HepG2 (cell line): ENCODE data around the gene ASXL3. TPM values are rescaled to one million over a fixed set of nuclear protein-coding genes. Genes with fewer than 3 reads are reported as not detected.

Experiments used
- ATAC-seq: fragments of 200-7000 bp; cut with Tn5 transposase; 3 replicates; pipeline ENCODE4 v1.9.1; 2020; ENCODE audit warnings: mild to moderate bottlenecking, moderate library complexity
- BruUV-seq: library from RNA; stranded (reverse); fragments of 400-500 nt; replicated peaks from 2 replicates; lab custom pipeline; 2021; lab: Mats Ljungman, UMichigan
- CTCF ChIA-PET: fragments of 300-600 bp; formaldehyde crosslinking; extraction: SDS; loops from one replicate; lab custom pipeline; 2021; ENCODE audit warnings: low total read pairs, inconsistent platforms, low intra/inter-chr PET ratio; lab: Yijun Ruan, JAX
- POLR2A ChIA-PET: fragments of 350-600 bp; sonication (Branson Sonifier 250); formaldehyde crosslinking; loops from one replicate; lab custom pipeline; 2020; ENCODE audit warnings: antibody characterized with exemption, inconsistent platforms; lab: Yijun Ruan, JAX
- DNase-seq: peaks from one replicate; pipeline ENCODE4 v3.0.0-alpha.2; 2015; ENCODE audit warnings: low spot score
- FAIRE-seq: peaks from 3 replicates; lab custom pipeline; 2011; peaks lifted over from hg19 to GRCh38; lab: Jason Lieb, UNC
- H2AFZ ChIP-seq: one replicate; pipeline ENCODE4 v1.6.1; 2011; ENCODE audit warnings: low read length, inconsistent platforms
- H3K27ac ChIP-seq: fragments of 300-600 bp; 3 replicates; pipeline ENCODE4 v1.8.0; 2011; ENCODE audit warnings: mixed run types, mild to moderate bottlenecking, mixed read lengths, low read length, inconsistent platforms; ENCODE audit not compliant: insufficient read depth; ENCODE audit errors: extremely low read length
- H3K27me3 ChIP-seq, 2 experiments: fragments of 200-600 bp in 1 of 2; 2 replicates in 1 of 2; 3 replicates in 1 of 2; pipeline versions ENCODE4 v1.6.0 to v1.8.0; 2011; ENCODE audit warnings: low read length in 2 of 2, mild to moderate bottlenecking in 2 of 2, moderate library complexity in 2 of 2, inconsistent platforms in 1 of 2; ENCODE audit not compliant: insufficient read depth in 2 of 2, control insufficient read depth in 1 of 2
- H3K36me3 ChIP-seq, 2 experiments: fragments of 200-600 bp in 1 of 2; replicated peaks in 1 of 2; 2 replicates in 1 of 2; 3 replicates in 1 of 2; pipeline versions ENCODE4 v1.5.1 to v1.8.0; 2011; ENCODE audit warnings: low read length in 2 of 2, inconsistent platforms in 1 of 2; ENCODE audit not compliant: insufficient read depth in 2 of 2, control insufficient read depth in 1 of 2
- H3K4me1 ChIP-seq: 2 replicates; pipeline ENCODE4 v1.5.1; 2012; ENCODE audit warnings: low read length, inconsistent platforms; ENCODE audit not compliant: insufficient read depth
- H3K4me2 ChIP-seq: 2 replicates; pipeline ENCODE4 v1.6.0; 2011; ENCODE audit warnings: low read depth, low read length, inconsistent platforms
- H3K4me3 ChIP-seq, 3 experiments: fragments of 200-600 bp in 1 of 3; sonication (generic), shearing (Covaris generic) in 1 of 3; replicated peaks in 1 of 3; 2 replicates each; pipeline ENCODE4 v1.5.1; 2011 to 2016; ENCODE audit warnings: low read length in 3 of 3, inconsistent platforms in 2 of 3, low read depth in 2 of 3, mild to moderate bottlenecking in 2 of 3, control low read depth in 1 of 3, mixed read lengths in 1 of 3; ENCODE audit not compliant: insufficient read depth in 1 of 3
- H3K79me2 ChIP-seq: one replicate; pipeline ENCODE4 v1.6.1; 2011; ENCODE audit warnings: low read length, inconsistent platforms; ENCODE audit not compliant: insufficient read depth
- H3K9ac ChIP-seq: 2 replicates; pipeline ENCODE4 v1.6.0; 2011; ENCODE audit warnings: mild to moderate bottlenecking, low read depth, low read length, inconsistent platforms; ENCODE audit not compliant: insufficient read depth
- H3K9me3 ChIP-seq: 2 replicates; pipeline ENCODE4 v1.5.1; 2012; ENCODE audit warnings: mild to moderate bottlenecking, low read length
- H4K20me1 ChIP-seq: 2 replicates; pipeline ENCODE4 v1.6.0; 2011; ENCODE audit warnings: inconsistent platforms, mild to moderate bottlenecking, low read length, moderate library complexity; ENCODE audit not compliant: insufficient read depth
- CEBPG ChIP-seq: IDR thresholded peaks from 2 replicates; pipeline ENCODE4 v1.6.1; 2016
- NFKB2 ChIP-seq: sonication (generic); formaldehyde crosslinking; IDR thresholded peaks from 2 replicates; pipeline ENCODE4 v1.4.0; 2020; ENCODE audit warnings: missing genetic modification reagents, borderline replicate concordance
- PPARG ChIP-seq: conservative IDR thresholded peaks from 2 replicates; pipeline ENCODE4 v1.6.1; 2016; ENCODE audit warnings: missing biosample characterization, missing genetic modification reagents
- ZSCAN12 ChIP-seq: sonication (generic); formaldehyde crosslinking; IDR thresholded peaks from 2 replicates; pipeline ENCODE4 v1.9.0; 2021; ENCODE audit warnings: mild to moderate bottlenecking, missing genetic modification reagents
- in situ Hi-C: cut with HindIII; loops from 2 replicates; pipeline ENCODE4 v1.10.0; 2017; ENCODE audit warnings: low pct_unique_long_range_greater_than_20kb; ENCODE audit not compliant: extremely low pct_ligation_motif_present
- intact Hi-C: fragments of 100-400 bp; cut with micrococcal nuclease; formaldehyde crosslinking; loops from one replicate; pipeline ENCODE4 v1.10.0; 2022; ENCODE audit not compliant: unreplicated experiment
- polyA plus RNA-seq, 8 experiments: library from polyadenylated mRNA; depleted of rRNA in 3 of 8; stranded (reverse) in 7 of 8; unstranded in 1 of 8; fragments of >200 nt; fragmentation: Illumina TruSeq in 4 of 8; extraction: Trizol in 4 of 8; gene quantifications; 2 replicates each; pipeline versions ENCODE4 v1.2.1 to v1.2.3, GENCODE V29; 2011 to 2016; ENCODE audit warnings: low read depth in 4 of 8, missing spikeins in 1 of 8, mixed read lengths in 1 of 8; ENCODE audit not compliant: insufficient read depth in 1 of 8
- total RNA-seq, 5 experiments: library from RNA; depleted of rRNA; stranded (reverse); fragments of >200 nt; fragmentation: Illumina TruSeq; extraction: Trizol; gene quantifications; 2 replicates each; pipeline ENCODE4 v1.2.3, GENCODE V29; 2016; ENCODE audit warnings: low read depth in 1 of 5
- TF ChIP-seq, protein P1 (sequence below): sonication (generic); formaldehyde crosslinking; IDR thresholded peaks from 2 replicates; pipeline ENCODE4 v1.4.0; 2020; ENCODE audit warnings: missing genetic modification reagents
- TF ChIP-seq, protein P2 (sequence below): IDR thresholded peaks from 2 replicates; pipeline ENCODE4 v1.6.1; 2016; ENCODE audit warnings: mild to moderate bottlenecking, missing biosample characterization, missing genetic modification reagents
- TF ChIP-seq, protein P3 (sequence below): sonication (generic); formaldehyde crosslinking; IDR thresholded peaks from 2 replicates; pipeline ENCODE4 v1.5.0; 2020; ENCODE audit warnings: missing genetic modification reagents
- TF ChIP-seq, protein P4 (sequence below): sonication (generic); formaldehyde crosslinking; IDR thresholded peaks from 2 replicates; pipeline ENCODE4 v1.8.0; 2022; ENCODE audit warnings: low read depth, missing genetic modification reagents
- TF ChIP-seq, protein P5 (sequence below): sonication (generic); formaldehyde crosslinking; IDR thresholded peaks from 2 replicates; pipeline ENCODE4 v1.8.0; 2022; ENCODE audit warnings: mild to moderate bottlenecking, missing genetic modification reagents; ENCODE audit not compliant: insufficient replicate concordance

Gene ASXL3
- total and polyA plus RNA-seq, 2 of the 13 experiments (the other 11 are each of a cell fraction or from before 2014, with no cell fraction given), result not detected

DNA sequence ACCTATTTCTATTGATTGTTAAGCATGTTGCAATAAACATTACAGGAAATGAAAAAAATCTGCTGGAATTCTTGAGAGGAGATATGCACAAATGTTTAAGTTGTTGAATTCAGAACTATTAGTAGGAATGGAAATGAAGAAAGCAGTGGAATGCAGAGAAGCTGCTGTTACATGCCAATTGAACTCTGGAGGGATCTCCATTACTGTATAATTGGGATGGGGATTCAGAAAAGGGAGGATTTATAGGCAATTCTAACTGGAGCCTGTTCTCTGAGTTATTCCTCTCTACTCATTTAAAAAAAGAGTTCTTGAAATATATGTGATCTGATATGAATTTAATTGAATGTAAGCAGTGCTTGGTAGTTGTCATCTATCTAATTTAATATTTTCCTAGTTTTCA lies 2.6 kb upstream of the ASXL3 start:
- H3K36me3 ChIP-seq, result no peaks in the 10 kb centered on the region
- in situ Hi-C loops, result no loop called here
- H3K4me3 ChIP-seq, result no peak overlapping the region
- ATAC-seq (no peak), DNase-seq (no peak), FAIRE-seq (no peak)
- H3K4me2 ChIP-seq, result no peak overlapping the region
- H4K20me1 ChIP-seq, result no peaks in the 10 kb centered on the region
- intact Hi-C loops, result no loop called here
- H3K9me3 ChIP-seq, result no peaks in the 10 kb centered on the region
- no TSS peak for BruUV-seq
- no peaks in the 10 kb centered on the region for H3K79me2 ChIP-seq
- peaks cover 12% of the 10 kb centered on the region for H3K4me1 ChIP-seq
- POLR2A ChIA-PET, result no interaction called here
- TF ChIP-seq, protein P1, sequence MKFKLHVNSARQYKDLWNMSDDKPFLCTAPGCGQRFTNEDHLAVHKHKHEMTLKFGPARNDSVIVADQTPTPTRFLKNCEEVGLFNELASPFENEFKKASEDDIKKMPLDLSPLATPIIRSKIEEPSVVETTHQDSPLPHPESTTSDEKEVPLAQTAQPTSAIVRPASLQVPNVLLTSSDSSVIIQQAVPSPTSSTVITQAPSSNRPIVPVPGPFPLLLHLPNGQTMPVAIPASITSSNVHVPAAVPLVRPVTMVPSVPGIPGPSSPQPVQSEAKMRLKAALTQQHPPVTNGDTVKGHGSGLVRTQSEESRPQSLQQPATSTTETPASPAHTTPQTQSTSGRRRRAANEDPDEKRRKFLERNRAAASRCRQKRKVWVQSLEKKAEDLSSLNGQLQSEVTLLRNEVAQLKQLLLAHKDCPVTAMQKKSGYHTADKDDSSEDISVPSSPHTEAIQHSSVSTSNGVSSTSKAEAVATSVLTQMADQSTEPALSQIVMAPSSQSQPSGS, result no peak
- TF ChIP-seq PPARG (CRISPR knock-in tag) (no peak), NFKB2 (CRISPR knock-in tag) (no peak), ZSCAN12 (CRISPR knock-in tag) (no peak), CEBPG (no peak)
- TF ChIP-seq, protein P2, sequence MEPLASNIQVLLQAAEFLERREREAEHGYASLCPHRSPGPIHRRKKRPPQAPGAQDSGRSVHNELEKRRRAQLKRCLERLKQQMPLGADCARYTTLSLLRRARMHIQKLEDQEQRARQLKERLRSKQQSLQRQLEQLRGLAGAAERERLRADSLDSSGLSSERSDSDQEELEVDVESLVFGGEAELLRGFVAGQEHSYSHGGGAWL (CRISPR knock-in tag), result no peak
- TF ChIP-seq, protein P3, sequence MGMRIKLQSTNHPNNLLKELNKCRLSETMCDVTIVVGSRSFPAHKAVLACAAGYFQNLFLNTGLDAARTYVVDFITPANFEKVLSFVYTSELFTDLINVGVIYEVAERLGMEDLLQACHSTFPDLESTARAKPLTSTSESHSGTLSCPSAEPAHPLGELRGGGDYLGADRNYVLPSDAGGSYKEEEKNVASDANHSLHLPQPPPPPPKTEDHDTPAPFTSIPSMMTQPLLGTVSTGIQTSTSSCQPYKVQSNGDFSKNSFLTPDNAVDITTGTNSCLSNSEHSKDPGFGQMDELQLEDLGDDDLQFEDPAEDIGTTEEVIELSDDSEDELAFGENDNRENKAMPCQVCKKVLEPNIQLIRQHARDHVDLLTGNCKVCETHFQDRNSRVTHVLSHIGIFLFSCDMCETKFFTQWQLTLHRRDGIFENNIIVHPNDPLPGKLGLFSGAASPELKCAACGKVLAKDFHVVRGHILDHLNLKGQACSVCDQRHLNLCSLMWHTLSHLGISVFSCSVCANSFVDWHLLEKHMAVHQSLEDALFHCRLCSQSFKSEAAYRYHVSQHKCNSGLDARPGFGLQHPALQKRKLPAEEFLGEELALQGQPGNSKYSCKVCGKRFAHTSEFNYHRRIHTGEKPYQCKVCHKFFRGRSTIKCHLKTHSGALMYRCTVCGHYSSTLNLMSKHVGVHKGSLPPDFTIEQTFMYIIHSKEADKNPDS (CRISPR knock-in tag), result no peak
- TF ChIP-seq, protein P4, sequence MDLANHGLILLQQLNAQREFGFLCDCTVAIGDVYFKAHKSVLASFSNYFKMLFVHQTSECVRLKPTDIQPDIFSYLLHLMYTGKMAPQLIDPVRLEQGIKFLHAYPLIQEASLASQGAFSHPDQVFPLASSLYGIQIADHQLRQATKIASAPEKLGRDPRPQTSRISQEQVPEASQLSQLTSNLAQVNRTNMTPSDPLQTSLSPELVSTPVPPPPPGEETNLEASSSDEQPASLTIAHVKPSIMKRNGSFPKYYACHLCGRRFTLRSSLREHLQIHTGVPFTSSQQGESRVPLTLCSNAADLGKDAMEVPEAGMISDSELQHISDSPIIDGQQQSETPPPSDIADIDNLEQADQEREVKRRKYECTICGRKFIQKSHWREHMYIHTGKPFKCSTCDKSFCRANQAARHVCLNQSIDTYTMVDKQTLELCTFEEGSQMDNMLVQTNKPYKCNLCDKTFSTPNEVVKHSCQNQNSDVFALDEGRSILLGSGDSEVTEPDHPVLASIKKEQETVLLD, result no peak
- TF ChIP-seq, protein P5, sequence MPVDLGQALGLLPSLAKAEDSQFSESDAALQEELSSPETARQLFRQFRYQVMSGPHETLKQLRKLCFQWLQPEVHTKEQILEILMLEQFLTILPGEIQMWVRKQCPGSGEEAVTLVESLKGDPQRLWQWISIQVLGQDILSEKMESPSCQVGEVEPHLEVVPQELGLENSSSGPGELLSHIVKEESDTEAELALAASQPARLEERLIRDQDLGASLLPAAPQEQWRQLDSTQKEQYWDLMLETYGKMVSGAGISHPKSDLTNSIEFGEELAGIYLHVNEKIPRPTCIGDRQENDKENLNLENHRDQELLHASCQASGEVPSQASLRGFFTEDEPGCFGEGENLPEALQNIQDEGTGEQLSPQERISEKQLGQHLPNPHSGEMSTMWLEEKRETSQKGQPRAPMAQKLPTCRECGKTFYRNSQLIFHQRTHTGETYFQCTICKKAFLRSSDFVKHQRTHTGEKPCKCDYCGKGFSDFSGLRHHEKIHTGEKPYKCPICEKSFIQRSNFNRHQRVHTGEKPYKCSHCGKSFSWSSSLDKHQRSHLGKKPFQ (CRISPR knock-in tag), result no peak
- CTCF ChIA-PET, result no interaction called here
- no peak overlapping the region for H3K27ac ChIP-seq
- H3K9ac ChIP-seq, result no peak overlapping the region
- H3K27me3 ChIP-seq, result peaks cover 4 to 20% of the 10 kb centered on the region in 2 experiments
- no peak overlapping the region for H2AFZ ChIP-seq
